Upper lobe of left lung (tissue), 6 donors: ENCODE data around the gene PEX14. TPM values are rescaled to one million over a fixed set of nuclear protein-coding genes. Genes with fewer than 3 reads are reported as not detected.
A peak's percentile ranks its signal among the peaks of the same experiment; 100 is the strongest.

Experiments used
- ATAC-seq, 2 donors: fragments of 200-7000 bp; cut with Tn5 transposase; one replicate each; pipeline ENCODE4 v1.9.1; 2022; ENCODE audit warnings: mild to moderate bottlenecking in 2 of 2, moderate library complexity in 2 of 2; ENCODE audit not compliant: low FRiP score in 2 of 2
- DNase-seq, 2 donors: peaks; one replicate each; pipeline ENCODE4 v3.0.0-alpha.2; 2019 to 2020
- H3K27ac ChIP-seq, 4 donors: fragments of 200-600 bp; sonication (generic); one replicate each; pipeline ENCODE4 v1.5.1; 2016 to 2019
- H3K27me3 ChIP-seq, 4 donors: fragments of 200-600 bp; sonication (generic); one replicate each; pipeline ENCODE4 v1.5.1; 2017 to 2019
- H3K36me3 ChIP-seq, 4 donors: fragments of 200-600 bp; sonication (generic); one replicate each; pipeline ENCODE4 v1.5.1; 2016 to 2019
- H3K4me1 ChIP-seq, 4 donors: fragments of 200-600 bp; sonication (generic); one replicate each; pipeline ENCODE4 v1.5.1; 2018 to 2019
- H3K4me3 ChIP-seq, 4 donors: fragments of 200-600 bp; sonication (generic); one replicate each; pipeline ENCODE4 v1.5.1; 2017 to 2019; ENCODE audit warnings: mild to moderate bottlenecking in 2 of 4, moderate library complexity in 1 of 4
- H3K9me3 ChIP-seq, 4 donors: fragments of 200-600 bp; sonication (generic); one replicate each; pipeline ENCODE4 v1.5.1; 2018 to 2019
- CTCF ChIP-seq, 6 experiments: fragments of 450-650 bp in 4 of 6; fragments of 200-600 bp in 2 of 6; sonication (generic) in 2 of 6; IDR thresholded peaks; one replicate each; pipeline ENCODE4 v1.5.1; 2016 to 2019; ENCODE audit warnings: antibody characterized with exemption in 6 of 6
- EP300 ChIP-seq, 4 donors: sonication (generic); formaldehyde crosslinking; IDR thresholded peaks; one replicate each; pipeline ENCODE4 v1.5.1; 2017; ENCODE audit warnings: antibody characterized with exemption in 4 of 4, control low read depth in 2 of 4
- POLR2A ChIP-seq, 4 donors: fragments of 450-650 bp; IDR thresholded peaks; one replicate each; pipeline ENCODE4 v1.5.1; 2016 to 2017; ENCODE audit warnings: antibody characterized with exemption in 4 of 4, mild to moderate bottlenecking in 2 of 4
- POLR2AphosphoS5 ChIP-seq, 2 donors: sonication (generic); formaldehyde crosslinking; IDR thresholded peaks; one replicate each; pipeline ENCODE4 v1.5.1; 2017; ENCODE audit warnings: antibody characterized with exemption in 2 of 2
- WGBS, 2 donors: methylation state at CpG; one replicate each; pipeline ENCODE4 v1.1.5; 2017 to 2018; 5-methylcytosine and 5-hydroxymethylcytosine counted together
- total RNA-seq, 6 donors: library from RNA; depleted of rRNA in 4 of 6; stranded (reverse); fragments of >200 nt in 4 of 6; gene quantifications; one replicate each; pipeline versions ENCODE4 v1.1.0 to v1.2.1, GENCODE V29; 2016 to 2021
- donor health status: DM: no; HTN: no; CAD: no; lungs with moderate emphysema.
- donor health status: DM: no; HTN: yes; CAD: no; lungs with severe emphysema.

PEX14 gene
- total RNA-seq, 6 donors from 2014 or later: 21.2 to 43.0 (median 29.9) TPM

DNA sequence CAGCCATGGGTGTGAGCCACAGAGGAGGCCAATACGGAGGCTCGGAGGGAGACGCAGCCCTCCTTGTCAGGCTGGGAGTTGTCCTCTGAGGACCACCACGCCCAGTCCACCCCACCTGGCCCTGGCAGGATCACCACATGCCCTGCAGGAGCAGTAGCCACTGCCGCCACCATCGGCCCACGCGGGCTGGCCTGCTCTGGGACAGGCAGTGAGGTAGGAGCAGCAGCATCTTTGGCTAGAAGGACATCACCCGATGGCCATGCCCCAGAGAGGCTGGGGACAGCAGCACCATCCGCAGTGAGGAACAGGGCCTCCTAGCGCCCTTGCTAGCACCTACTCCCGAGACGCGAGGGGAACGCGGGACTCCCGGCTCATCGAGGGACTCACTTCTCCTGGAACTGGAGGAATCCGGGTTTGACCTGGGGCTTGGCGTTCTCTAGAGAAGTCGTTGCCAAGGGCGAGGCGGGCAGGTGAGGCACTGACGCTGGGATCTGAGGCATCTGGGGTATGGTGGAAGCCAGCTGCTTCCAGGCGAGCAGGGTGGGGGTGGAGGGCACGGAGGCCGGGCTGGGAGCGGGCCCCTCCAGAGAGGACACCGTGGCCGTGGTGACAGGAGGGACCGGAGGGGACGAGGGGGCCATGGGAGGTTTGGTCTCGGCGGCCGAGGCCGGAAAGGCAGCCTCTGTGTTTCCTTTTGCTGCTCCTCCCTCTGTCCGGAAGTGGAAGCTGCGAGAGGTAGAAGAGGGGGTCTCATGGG lies 172.8 kb downstream of the PEX14 start:
- Histone ChIP-seq H3K4me3 (no peak overlapping the region), H3K4me1 (peaks cover 6 to 37% (median 24%) of the 10 kb centered on the region in 4 donors), H3K27me3 (no peaks in the 10 kb centered on the region), H3K27ac (peak overlapping the region in 1 of 4 donors; percentile 54), H3K9me3 (no peaks in the 10 kb centered on the region), H3K36me3 (peaks cover 0 to 98% (median 68%) of the 10 kb centered on the region in 4 donors)
- peak in 1 of 2 donors; percentile 76 for DNase-seq
- ATAC-seq: no peak
- 91 to 93% methylated on average over 26 to 38 of the region's 38 CpGs for WGBS, 2 donors
- TF ChIP-seq POLR2A (IDR thresholded peaks at IDR 0.05): no peak
- TF ChIP-seq POLR2AphosphoS5 (IDR thresholded peaks at IDR 0.05): no peak
- TF ChIP-seq CTCF (IDR thresholded peaks at IDR 0.05): no peak
- TF ChIP-seq EP300 (IDR thresholded peaks at IDR 0.05): no peak

GRCh38 chr1:10648689-10649516 lies 174.2 kb downstream of the PEX14 start:
- Histone ChIP-seq H3K27me3 (no peaks in the 10 kb centered on the region), H3K4me1 (peaks cover 6 to 33% (median 26%) of the 10 kb centered on the region in 4 donors), H3K4me3 (no peak overlapping the region), H3K27ac (peak overlapping the region in 1 of 4 donors; percentile 83), H3K36me3 (peaks cover 0 to 98% (median 67%) of the 10 kb centered on the region in 4 donors), H3K9me3 (no peaks in the 10 kb centered on the region)
- DNase-seq (peak in 1 of 2 donors; percentile 76), ATAC-seq (no peak)
- WGBS, 2 donors: 83 to 94% methylated on average over 5 to 30 of the region's 32 CpGs
- no peak for TF ChIP-seq POLR2AphosphoS5 (IDR thresholded peaks at IDR 0.05)
- no peak for TF ChIP-seq CTCF (IDR thresholded peaks at IDR 0.05)

- peak overlapping the region in 1 of 4 donors; percentile 83 for H3K27ac ChIP-seq
Measured at GRCh38 chr1:10649517-10650201, 174.9 kb downstream of the PEX14 start.

More at GRCh38 chr1:10649517-10650201, 174.9 kb downstream of the PEX14 start:
- DNase-seq: peak in 1 of 2 donors; percentile 79
- ATAC-seq: no peak
- Histone ChIP-seq H3K27me3 (no peaks in the 10 kb centered on the region), H3K36me3 (peaks cover 0 to 98% (median 68%) of the 10 kb centered on the region in 4 donors), H3K9me3 (no peaks in the 10 kb centered on the region), H3K4me1 (peaks cover 6 to 32% (median 23%) of the 10 kb centered on the region in 4 donors), H3K4me3 (no peak overlapping the region)
- TF ChIP-seq POLR2A (IDR thresholded peaks at IDR 0.05) (no peak), POLR2AphosphoS5 (IDR thresholded peaks at IDR 0.05) (no peak), CTCF (IDR thresholded peaks at IDR 0.05) (no peak), EP300 (IDR thresholded peaks at IDR 0.05) (no peak)
- 75 to 77% methylated on average over 23 to 30 of the region's 30 CpGs for WGBS, 2 donors
